A549 (cell line): ENCODE data around the gene CGREF1.

ENCODE experiments used
- CEBPB ChIP-seq, 2 experiments: fragments of >200 bp in 1 of 2; sonication (Bioruptor Twin) in 1 of 2; formaldehyde crosslinking in 1 of 2; IDR thresholded peaks; 2 replicates each; pipeline ENCODE4 v1.6.1; 2012 to 2016
- EP300 ChIP-seq, 2 experiments: fragments of >200 bp; sonication (Bioruptor Twin); formaldehyde crosslinking; IDR thresholded peaks; 2 replicates in 1 of 2; 3 replicates in 1 of 2; pipeline ENCODE4 v1.6.1; 2016 to 2017
- HOXB5 ChIP-seq: fragments of 250-450 bp; sonication (Bioruptor Pico); IDR thresholded peaks from 2 replicates; pipeline ENCODE4 v1.5.0; 2020; ENCODE audit warnings: mild to moderate bottlenecking, moderate library complexity
- MYC ChIP-seq: IDR thresholded peaks from 2 replicates; pipeline ENCODE4 v1.6.1; 2012; ENCODE audit warnings: mild to moderate bottlenecking, inconsistent platforms, low read length, improper control_type of control experiment, borderline replicate concordance
- NFE2L2 ChIP-seq: fragments of 150-350 bp; conservative IDR thresholded peaks from 2 replicates; pipeline ENCODE4 v1.6.1; 2014; ENCODE audit warnings: low read length
- PBX3 ChIP-seq: IDR thresholded peaks from 2 replicates; pipeline ENCODE4 v1.6.1; 2012
- PHF8 ChIP-seq: fragments of 200-600 bp; sonication (generic); IDR thresholded peaks from 2 replicates; pipeline ENCODE4 v1.6.1; 2016; ENCODE audit warnings: low read depth, mild to moderate bottlenecking, antibody characterized with exemption, moderate library complexity, borderline replicate concordance
- POLR2A ChIP-seq: IDR thresholded peaks from 2 replicates; pipeline ENCODE4 v1.6.1; 2012; ENCODE audit warnings: mild to moderate bottlenecking, low read length
- RAD21 ChIP-seq, 2 experiments: fragments of >200 bp in 1 of 2; sonication (Bioruptor Twin) in 1 of 2; formaldehyde crosslinking in 1 of 2; IDR thresholded peaks in 1 of 2; conservative IDR thresholded peaks in 1 of 2; 2 replicates in 1 of 2; 3 replicates in 1 of 2; pipeline ENCODE4 v1.6.1; 2012 to 2018; ENCODE audit warnings: inconsistent platforms in 1 of 2
- REST ChIP-seq: fragments of 200-600 bp; sonication (generic); IDR thresholded peaks from 2 replicates; pipeline ENCODE4 v1.6.1; 2016; ENCODE audit warnings: antibody characterized with exemption, mild to moderate bottlenecking, moderate library complexity
- SMC3 ChIP-seq: fragments of >200 bp; sonication (Bioruptor Twin); formaldehyde crosslinking; IDR thresholded peaks from 3 replicates; pipeline ENCODE4 v1.6.1; 2018; ENCODE audit warnings: inconsistent platforms
- TF ChIP-seq, protein P1 (sequence below): fragments of >200 bp; sonication (Bioruptor Twin); formaldehyde crosslinking; IDR thresholded peaks from 3 replicates; pipeline ENCODE4 v1.5.1; 2016
- TF ChIP-seq, protein P2 (sequence below): fragments of 450-650 bp; IDR thresholded peaks from 2 replicates; pipeline ENCODE4 v1.6.1; 2014; ENCODE audit warnings: antibody characterized with exemption
- TF ChIP-seq, protein P3 (sequence below): IDR thresholded peaks from 2 replicates; pipeline ENCODE4 v1.6.1; 2012

GRCh38 chr2:27051902-27052645 lies 66.9 kb downstream of the CGREF1 start:
- no peak for TF ChIP-seq REST
- no peak for TF ChIP-seq EP300 (IDR thresholded peaks at IDR 0.05)
- TF ChIP-seq, protein P1, sequence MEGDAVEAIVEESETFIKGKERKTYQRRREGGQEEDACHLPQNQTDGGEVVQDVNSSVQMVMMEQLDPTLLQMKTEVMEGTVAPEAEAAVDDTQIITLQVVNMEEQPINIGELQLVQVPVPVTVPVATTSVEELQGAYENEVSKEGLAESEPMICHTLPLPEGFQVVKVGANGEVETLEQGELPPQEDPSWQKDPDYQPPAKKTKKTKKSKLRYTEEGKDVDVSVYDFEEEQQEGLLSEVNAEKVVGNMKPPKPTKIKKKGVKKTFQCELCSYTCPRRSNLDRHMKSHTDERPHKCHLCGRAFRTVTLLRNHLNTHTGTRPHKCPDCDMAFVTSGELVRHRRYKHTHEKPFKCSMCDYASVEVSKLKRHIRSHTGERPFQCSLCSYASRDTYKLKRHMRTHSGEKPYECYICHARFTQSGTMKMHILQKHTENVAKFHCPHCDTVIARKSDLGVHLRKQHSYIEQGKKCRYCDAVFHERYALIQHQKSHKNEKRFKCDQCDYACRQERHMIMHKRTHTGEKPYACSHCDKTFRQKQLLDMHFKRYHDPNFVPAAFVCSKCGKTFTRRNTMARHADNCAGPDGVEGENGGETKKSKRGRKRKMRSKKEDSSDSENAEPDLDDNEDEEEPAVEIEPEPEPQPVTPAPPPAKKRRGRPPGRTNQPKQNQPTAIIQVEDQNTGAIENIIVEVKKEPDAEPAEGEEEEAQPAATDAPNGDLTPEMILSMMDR, result no peak
- TF ChIP-seq, protein P2, sequence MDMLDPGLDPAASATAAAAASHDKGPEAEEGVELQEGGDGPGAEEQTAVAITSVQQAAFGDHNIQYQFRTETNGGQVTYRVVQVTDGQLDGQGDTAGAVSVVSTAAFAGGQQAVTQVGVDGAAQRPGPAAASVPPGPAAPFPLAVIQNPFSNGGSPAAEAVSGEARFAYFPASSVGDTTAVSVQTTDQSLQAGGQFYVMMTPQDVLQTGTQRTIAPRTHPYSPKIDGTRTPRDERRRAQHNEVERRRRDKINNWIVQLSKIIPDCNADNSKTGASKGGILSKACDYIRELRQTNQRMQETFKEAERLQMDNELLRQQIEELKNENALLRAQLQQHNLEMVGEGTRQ, result no peak
- TF ChIP-seq POLR2A, result no peak; the same call in 1 of the 2 replicates
- TF ChIP-seq, protein P3, sequence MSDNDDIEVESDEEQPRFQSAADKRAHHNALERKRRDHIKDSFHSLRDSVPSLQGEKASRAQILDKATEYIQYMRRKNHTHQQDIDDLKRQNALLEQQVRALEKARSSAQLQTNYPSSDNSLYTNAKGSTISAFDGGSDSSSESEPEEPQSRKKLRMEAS, result no peak
- no peak; the same call in 1 of the 2 replicates for TF ChIP-seq PHF8
- TF ChIP-seq CEBPB (IDR thresholded peaks at IDR 0.05), result no peak
- TF ChIP-seq MYC, result no peak
- TF ChIP-seq PBX3, result no peak
- no peak for TF ChIP-seq SMC3
- no peak for TF ChIP-seq NFE2L2
- no peak for TF ChIP-seq HOXB5
- no peak for TF ChIP-seq RAD21 (conservative IDR thresholded peaks at IDR 0.05 in 1 of 2, IDR thresholded peaks at IDR 0.05 in 1 of 2)
